Lower lobe of right lung (tissue), 2 donors: ENCODE measurements around the gene KLF13. TPM values are rescaled to one million over a fixed set of nuclear protein-coding genes. Genes with fewer than 3 reads are reported as not detected.

Source experiments
- ATAC-seq, 2 donors: fragments of 200-7000 bp; cut with Tn5 transposase; one replicate each; pipeline ENCODE4 v1.9.1; 2020 to 2022; ENCODE audit warnings: mild to moderate bottlenecking in 2 of 2, moderate library complexity in 2 of 2
- DNase-seq: peaks from one replicate; pipeline ENCODE4 v3.0.0-alpha.2; 2020
- H3K27ac ChIP-seq: fragments of 200-600 bp; one replicate; pipeline ENCODE4 v1.8.0; 2022
- H3K27me3 ChIP-seq: fragments of 200-600 bp; one replicate; pipeline ENCODE4 v1.8.0; 2022; ENCODE audit warnings: low read depth
- H3K36me3 ChIP-seq: fragments of 200-600 bp; one replicate; pipeline ENCODE4 v1.8.0; 2022; ENCODE audit warnings: mild to moderate bottlenecking
- H3K4me1 ChIP-seq: fragments of 200-600 bp; one replicate; pipeline ENCODE4 v1.8.0; 2022
- H3K4me3 ChIP-seq: fragments of 200-600 bp; one replicate; pipeline ENCODE4 v1.8.0; 2022; ENCODE audit warnings: mild to moderate bottlenecking
- H3K9me3 ChIP-seq: fragments of 200-600 bp; one replicate; pipeline ENCODE4 v1.8.0; 2022
- CTCF ChIP-seq: fragments of 200-600 bp; IDR thresholded peaks from one replicate; pipeline ENCODE4 v1.8.0; 2022; ENCODE audit warnings: antibody characterized with exemption, mild to moderate bottlenecking
- intact Hi-C: fragments of 100-400 bp; cut with DNase I; formaldehyde crosslinking; loops from one replicate; pipeline ENCODE4 v1.11.0; 2022
- total RNA-seq: library from RNA; stranded (reverse); fragmentation: NEBNext Ultra II Directional; extraction: Animal tissue kit (Norgen Biotek cat#: 25700); gene quantifications from one replicate; pipeline ENCODE4 v1.2.1, GENCODE V29; 2021
- donor health status: DM: no; HTN: yes; CAD: no; lungs with severe emphysema.

The KLF13 gene
- total RNA-seq, 1 donor from 2014 or later: 178 TPM

- no peak for TF ChIP-seq CTCF
- Histone ChIP-seq H3K9me3 (no peaks in the 10 kb centered on the region), H3K4me1 (no peaks in the 10 kb centered on the region), H3K27me3 (no peaks in the 10 kb centered on the region), H3K36me3 (no peaks in the 10 kb centered on the region), H3K27ac (no peak overlapping the region), H3K4me3 (no peak overlapping the region)
- DNase-seq: no peak
- ATAC-seq: no peak
- intact Hi-C loops: no loop called here
Observed at GRCh38 chr15:31317017-31317416, 9.6 kb upstream of the KLF13 start.

GRCh38 chr15:31317421-31318327 lies 9.0 kb upstream of the KLF13 start:
- DNase-seq: no peak
- TF ChIP-seq CTCF: no peak
- Histone ChIP-seq H3K9me3 (no peaks in the 10 kb centered on the region), H3K36me3 (no peaks in the 10 kb centered on the region), H3K4me3 (no peak overlapping the region), H3K4me1 (no peaks in the 10 kb centered on the region), H3K27ac (no peak overlapping the region), H3K27me3 (no peaks in the 10 kb centered on the region)
- intact Hi-C loops: no loop called here
- ATAC-seq: no peak

- ATAC-seq (no peak), DNase-seq (no peak)
- Histone ChIP-seq H3K4me3 (no peak overlapping the region), H3K9me3 (no peaks in the 10 kb centered on the region), H3K36me3 (no peaks in the 10 kb centered on the region), H3K27ac (no peak overlapping the region), H3K4me1 (peaks cover under 1% of the 10 kb centered on the region), H3K27me3 (no peaks in the 10 kb centered on the region)
- intact Hi-C loops: no loop called here
- TF ChIP-seq CTCF: no peak
Observed at GRCh38 chr15:31318429-31318828, 8.2 kb upstream of the KLF13 start.

GRCh38 chr15:31320022-31320421 lies 6.6 kb upstream of the KLF13 start:
- Histone ChIP-seq H3K27ac (no peak overlapping the region), H3K4me3 (no peak overlapping the region), H3K9me3 (no peaks in the 10 kb centered on the region), H3K27me3 (no peaks in the 10 kb centered on the region), H3K36me3 (no peaks in the 10 kb centered on the region), H3K4me1 (peaks cover 16% of the 10 kb centered on the region)
- no peak for ATAC-seq
- no peak for DNase-seq
- intact Hi-C loops: loop anchor here (10.0 kb wide), 1 partner anchor 105 kb away; no protein-coding TSS in a partner anchor
- no peak for TF ChIP-seq CTCF

GRCh38 chr15:31321418-31321817 lies 5.2 kb upstream of the KLF13 start:
- Histone ChIP-seq H3K27me3 (no peaks in the 10 kb centered on the region), H3K27ac (no peak overlapping the region), H3K4me3 (no peak overlapping the region), H3K9me3 (no peaks in the 10 kb centered on the region), H3K4me1 (peaks cover 20% of the 10 kb centered on the region), H3K36me3 (no peaks in the 10 kb centered on the region)
- DNase-seq (no peak), ATAC-seq (no peak)
- intact Hi-C loops: loop anchor here (10.0 kb wide), 1 partner anchor 107 kb away; no protein-coding TSS in a partner anchor
- TF ChIP-seq CTCF: no peak
